HCT116 (cell line): Measurements from ENCODE around the gene IGSF9. TPM values are rescaled to one million over a fixed set of nuclear protein-coding genes. Genes with fewer than 3 reads are reported as not detected.

Experiments
- ATAC-seq: fragments of 200-7000 bp; cut with Tn5 transposase; 2 replicates; pipeline ENCODE4 v1.9.1; 2020; ENCODE audit warnings: mild to moderate bottlenecking, moderate library complexity
- BruUV-seq: library from RNA; stranded (reverse); fragments of 400-500 nt; replicated peaks from 2 replicates; lab custom pipeline; 2021; lab: Mats Ljungman, UMichigan
- CTCF ChIA-PET: fragments of 300-600 bp; sonication (Branson Sonifier 250); formaldehyde crosslinking; loops from one replicate; lab custom pipeline; 2021; ENCODE audit warnings: antibody characterized with exemption; lab: Charles Lee
- POLR2A ChIA-PET: fragments of 300-600, 350-600 bp; sonication (Branson Sonifier 250); formaldehyde crosslinking; loops from one replicate; lab custom pipeline; 2021; ENCODE audit warnings: antibody characterized with exemption; lab: Charles Lee
- RAD21 ChIA-PET, 2 experiments: fragments of 300-600 bp; sonication (Branson Sonifier 250); formaldehyde crosslinking; loops; one replicate each; lab custom pipeline; 2023; ENCODE audit warnings: low total read pairs in 2 of 2; ENCODE audit not compliant: uncharacterized antibody in 2 of 2, unreplicated experiment in 2 of 2, low non-redundant PET in 1 of 2; lab: Charles Lee
- DNase-seq: peaks from one replicate; pipeline ENCODE4 v3.0.0-alpha.2; 2010; ENCODE audit warnings: low read depth, low spot score
- H2AFZ ChIP-seq: fragments of 200-600 bp; shearing (Covaris generic), sonication (generic); 2 replicates; pipeline ENCODE4 v1.6.1; 2017; ENCODE audit warnings: low read depth, mixed run types, mixed read lengths, antibody characterized with exemption, low read length; ENCODE audit not compliant: poor library complexity, severe bottlenecking
- H3K27ac ChIP-seq: 2 replicates; pipeline ENCODE4 v1.5.1; 2012; ENCODE audit warnings: low read depth, low read length
- H3K27me3 ChIP-seq: fragments of 200-600 bp; sonication (generic); 2 replicates; pipeline ENCODE4 v1.6.1; 2016; ENCODE audit warnings: mixed run types, low read length, mixed read lengths; ENCODE audit not compliant: insufficient read depth
- H3K36me3 ChIP-seq, 2 experiments: fragments of 200-500 bp in 1 of 2; fragments of 200-600 bp in 1 of 2; sonication (Bioruptor generic) in 1 of 2; sonication (generic) in 1 of 2; 2 replicates each; pipeline versions ENCODE4 v1.5.1 to v1.6.1; 2014 to 2016; ENCODE audit warnings: low read length in 2 of 2, inconsistent platforms in 1 of 2, mixed read lengths in 1 of 2, mixed run types in 1 of 2; ENCODE audit not compliant: insufficient read depth in 2 of 2, control insufficient read depth in 1 of 2
- H3K4me1 ChIP-seq, 2 experiments: fragments of 200-600 bp in 1 of 2; sonication (generic) in 1 of 2; 2 replicates each; pipeline versions ENCODE4 v1.5.1 to v1.6.1; 2012 to 2017; ENCODE audit warnings: low read length in 2 of 2, inconsistent platforms in 1 of 2, mild to moderate bottlenecking in 1 of 2, mixed read lengths in 1 of 2, mixed run types in 1 of 2, moderate library complexity in 1 of 2; ENCODE audit not compliant: insufficient read depth in 2 of 2, control insufficient read depth in 1 of 2
- H3K4me2 ChIP-seq: fragments of 200-600 bp; sonication (generic); 2 replicates; pipeline ENCODE4 v1.6.1; 2017; ENCODE audit warnings: mixed run types, low read length, mixed read lengths
- H3K4me3 ChIP-seq, 2 experiments: fragments of 200-600 bp in 1 of 2; sonication (generic) in 1 of 2; replicated peaks in 1 of 2; 2 replicates each; pipeline ENCODE4 v1.5.1; 2011 to 2016; ENCODE audit warnings: low read length in 2 of 2, control low read depth in 1 of 2, low read depth in 1 of 2, mild to moderate bottlenecking in 1 of 2, mixed read lengths in 1 of 2, mixed run types in 1 of 2
- H3K79me2 ChIP-seq: fragments of 200-600 bp; sonication (generic); 2 replicates; pipeline ENCODE4 v1.6.1; 2017; ENCODE audit warnings: mild to moderate bottlenecking, mixed run types, low read length, moderate library complexity, mixed read lengths; ENCODE audit not compliant: insufficient read depth
- H3K9ac ChIP-seq: fragments of 200-600 bp; sonication (generic); 2 replicates; pipeline ENCODE4 v1.6.1; 2016; ENCODE audit warnings: low read length, mixed read lengths
- H3K9me2 ChIP-seq: fragments of 200-600 bp; sonication (generic), shearing (Covaris generic); 2 replicates; pipeline ENCODE4 v1.6.1; 2017; ENCODE audit warnings: mixed run types, mild to moderate bottlenecking, moderate library complexity; ENCODE audit not compliant: insufficient read depth
- H3K9me3 ChIP-seq, 2 experiments: fragments of 200-500 bp in 1 of 2; fragments of 200-600 bp in 1 of 2; sonication (Bioruptor generic) in 1 of 2; sonication (generic) in 1 of 2; 2 replicates each; pipeline ENCODE4 v1.6.1; 2014 to 2017; ENCODE audit warnings: low read length in 2 of 2, mixed read lengths in 2 of 2, inconsistent platforms in 1 of 2, low read depth in 1 of 2, mild to moderate bottlenecking in 1 of 2, mixed run types in 1 of 2, moderate library complexity in 1 of 2; ENCODE audit not compliant: control insufficient read depth in 1 of 2, insufficient read depth in 1 of 2
- H4K20me1 ChIP-seq: fragments of 200-600 bp; sonication (generic), shearing (Covaris generic); 2 replicates; pipeline ENCODE4 v1.6.1; 2017; ENCODE audit warnings: mixed run types, mild to moderate bottlenecking, moderate library complexity; ENCODE audit not compliant: insufficient read depth
- ATF3 ChIP-seq: IDR thresholded peaks from 2 replicates; pipeline ENCODE4 v1.6.1; 2012
- CEBPB ChIP-seq: IDR thresholded peaks from 2 replicates; pipeline ENCODE4 v1.6.1; 2012; ENCODE audit warnings: low read depth
- ELF1 ChIP-seq: IDR thresholded peaks from 2 replicates; pipeline ENCODE4 v1.6.1; 2012; ENCODE audit warnings: low read depth, borderline replicate concordance
- EZH2phosphoT487 ChIP-seq: fragments of 200-600 bp; IDR thresholded peaks from 2 replicates; pipeline ENCODE4 v1.6.1; 2018; ENCODE audit warnings: antibody characterized with exemption, borderline replicate concordance
- FOSL1 ChIP-seq: IDR thresholded peaks from 2 replicates; pipeline ENCODE4 v1.6.1; 2012; ENCODE audit warnings: low read depth
- POLR2AphosphoS5 ChIP-seq: IDR thresholded peaks from 2 replicates; pipeline ENCODE4 v1.6.1; 2011; ENCODE audit warnings: mild to moderate bottlenecking, low read depth, low read length, moderate library complexity
- RAD21 ChIP-seq: IDR thresholded peaks from 2 replicates; pipeline ENCODE4 v1.6.1; 2012; ENCODE audit warnings: low read depth, mild to moderate bottlenecking
- REST ChIP-seq: IDR thresholded peaks from 2 replicates; pipeline ENCODE4 v1.6.1; 2012; ENCODE audit warnings: low read depth
- TCF7L2 ChIP-seq: IDR thresholded peaks from 2 replicates; pipeline ENCODE4 v1.7.0; 2011; ENCODE audit warnings: borderline replicate concordance, inconsistent platforms; ENCODE audit not compliant: insufficient read depth, insufficient read length; ENCODE audit errors: extremely low read depth
- YY1 ChIP-seq: IDR thresholded peaks from 2 replicates; pipeline ENCODE4 v1.6.1; 2011; ENCODE audit warnings: low read length, low read depth, moderate library complexity, mild to moderate bottlenecking; ENCODE audit not compliant: insufficient replicate concordance; ENCODE audit errors: extremely low read depth
- intact Hi-C: fragments of 100-400 bp; cut with micrococcal nuclease; formaldehyde crosslinking; loops from 2 replicates; pipeline ENCODE4 v1.10.0; 2022
- total RNA-seq: library from RNA; stranded (reverse); gene quantifications from one replicate; pipeline ENCODE4 v1.2.1, GENCODE V29; 2021; ENCODE audit not compliant: unreplicated experiment
- TF ChIP-seq, protein P1 (sequence below): IDR thresholded peaks from 2 replicates; pipeline ENCODE4 v1.6.1; 2011; ENCODE audit warnings: mild to moderate bottlenecking, low read length, moderate library complexity; ENCODE audit not compliant: insufficient replicate concordance; ENCODE audit errors: extremely low read depth

IGSF9 gene
- total RNA-seq, 1 experiment from 2014 or later, result 10.3 TPM

DNA sequence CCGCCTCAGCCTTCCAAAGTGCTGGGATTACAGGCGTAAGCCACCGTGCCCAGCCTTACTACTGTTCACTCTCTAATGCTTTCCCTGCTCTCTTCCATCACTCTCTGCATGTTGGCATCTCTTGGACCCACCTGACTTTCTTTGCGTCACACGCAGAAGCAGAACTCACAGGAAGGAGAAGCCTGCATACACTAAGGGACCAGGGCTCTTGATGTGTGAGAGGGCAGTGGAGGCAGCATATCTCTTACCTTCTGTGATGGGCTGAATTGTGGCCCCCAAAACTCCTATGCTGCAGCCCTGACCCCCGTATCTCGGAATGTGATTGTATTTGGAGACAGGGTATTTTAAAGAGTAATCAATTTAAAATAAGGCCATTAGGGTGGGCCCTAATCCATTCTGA, 35.4 kb upstream of the IGSF9 start (continued):
- TF ChIP-seq, protein P1, sequence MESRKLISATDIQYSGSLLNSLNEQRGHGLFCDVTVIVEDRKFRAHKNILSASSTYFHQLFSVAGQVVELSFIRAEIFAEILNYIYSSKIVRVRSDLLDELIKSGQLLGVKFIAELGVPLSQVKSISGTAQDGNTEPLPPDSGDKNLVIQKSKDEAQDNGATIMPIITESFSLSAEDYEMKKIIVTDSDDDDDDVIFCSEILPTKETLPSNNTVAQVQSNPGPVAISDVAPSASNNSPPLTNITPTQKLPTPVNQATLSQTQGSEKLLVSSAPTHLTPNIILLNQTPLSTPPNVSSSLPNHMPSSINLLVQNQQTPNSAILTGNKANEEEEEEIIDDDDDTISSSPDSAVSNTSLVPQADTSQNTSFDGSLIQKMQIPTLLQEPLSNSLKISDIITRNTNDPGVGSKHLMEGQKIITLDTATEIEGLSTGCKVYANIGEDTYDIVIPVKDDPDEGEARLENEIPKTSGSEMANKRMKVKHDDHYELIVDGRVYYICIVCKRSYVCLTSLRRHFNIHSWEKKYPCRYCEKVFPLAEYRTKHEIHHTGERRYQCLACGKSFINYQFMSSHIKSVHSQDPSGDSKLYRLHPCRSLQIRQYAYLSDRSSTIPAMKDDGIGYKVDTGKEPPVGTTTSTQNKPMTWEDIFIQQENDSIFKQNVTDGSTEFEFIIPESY, result no peak
- TF ChIP-seq ELF1 (no peak), TCF7L2 (no peak), EZH2phosphoT487 (no peak)

DNA sequence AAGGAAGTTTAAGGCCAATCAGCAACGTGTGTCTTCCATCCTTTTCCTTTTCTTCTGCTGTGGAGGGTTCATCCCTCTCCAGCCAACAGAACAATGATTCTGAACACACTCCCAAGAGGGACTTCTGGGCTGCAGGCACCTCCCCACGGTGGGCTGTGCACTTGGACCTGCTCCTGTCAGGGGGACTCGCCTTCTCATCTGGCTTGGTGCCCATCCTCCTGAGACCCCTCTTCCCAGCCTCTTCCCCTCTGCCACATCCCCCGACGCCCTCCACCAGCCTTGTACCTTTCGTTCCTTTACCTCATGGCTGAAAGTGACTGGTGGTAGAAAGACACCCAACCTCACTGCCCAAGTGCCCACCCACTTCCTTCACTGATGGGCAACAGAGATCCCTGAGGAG, 34.7 kb upstream of the IGSF9 start:
- RAD21 ChIA-PET, result no interaction called here
- H3K9ac ChIP-seq, result no peak overlapping the region
- intact Hi-C loops, result no loop called here
- no peaks in the 10 kb centered on the region for H3K36me3 ChIP-seq
- no peak overlapping the region for H3K4me2 ChIP-seq
- H3K9me3 ChIP-seq, result no peaks in the 10 kb centered on the region
- no TSS peak for BruUV-seq
- H3K4me3 ChIP-seq, result no peak overlapping the region
- H3K27ac ChIP-seq, result no peak overlapping the region
- H3K4me1 ChIP-seq, result no peaks in the 10 kb centered on the region
- no peaks in the 10 kb centered on the region for H3K79me2 ChIP-seq
- TF ChIP-seq FOSL1 (no peak), CEBPB (no peak), REST (no peak), YY1 (no peak), ATF3 (no peak), POLR2AphosphoS5 (no peak), ELF1 (no peak), RAD21 (no peak)
- TF ChIP-seq, protein P1, result no peak
- H2AFZ ChIP-seq, result no peak overlapping the region
- ATAC-seq (no peak), DNase-seq (no peak)
- POLR2A ChIA-PET, result no interaction called here
- H3K27me3 ChIP-seq, result peaks cover 53% of the 10 kb centered on the region
- CTCF ChIA-PET, result no interaction called here
- no peaks in the 10 kb centered on the region for H3K9me2 ChIP-seq
- H4K20me1 ChIP-seq, result no peaks in the 10 kb centered on the region
